Tibial nerve (tissue), 4 donors: Measurements from ENCODE around the gene LDHAL6A. TPM values are rescaled to one million over a fixed set of nuclear protein-coding genes. Genes with fewer than 3 reads are reported as not detected.

Experiments used
- DNase-seq, 2 donors: peaks; one replicate each; pipeline ENCODE4 v3.0.0-alpha.2; 2019; ENCODE audit warnings: low spot score in 2 of 2
- H3K27ac ChIP-seq, 4 donors: fragments of 200-600 bp; sonication (generic) in 3 of 4; one replicate each; pipeline ENCODE4 v1.5.1; 2017 to 2019; ENCODE audit warnings: mild to moderate bottlenecking in 1 of 4
- H3K27me3 ChIP-seq, 2 donors: fragments of 200-600 bp; sonication (generic) in 1 of 2; one replicate each; pipeline versions ENCODE4 v1.5.1 to v1.6.0; 2017 to 2019
- H3K36me3 ChIP-seq, 3 donors: fragments of 200-600 bp; sonication (generic); one replicate each; pipeline ENCODE4 v1.5.1; 2018 to 2019
- H3K4me1 ChIP-seq, 4 donors: fragments of 200-600 bp; sonication (generic) in 3 of 4; one replicate each; pipeline ENCODE4 v1.5.1; 2017 to 2019
- H3K4me3 ChIP-seq, 4 donors: fragments of 200-600 bp; sonication (generic) in 3 of 4; one replicate each; pipeline ENCODE4 v1.5.1; 2017 to 2019; ENCODE audit warnings: mild to moderate bottlenecking in 1 of 4, moderate library complexity in 1 of 4
- H3K9me3 ChIP-seq, 4 donors: fragments of 200-600 bp; sonication (generic) in 3 of 4; one replicate each; pipeline ENCODE4 v1.5.1; 2017 to 2019
- EP300 ChIP-seq, 2 donors: sonication (generic); formaldehyde crosslinking; IDR thresholded peaks; one replicate each; pipeline ENCODE4 v1.6.1; 2017; ENCODE audit warnings: antibody characterized with exemption in 2 of 2, mild to moderate bottlenecking in 1 of 2
- POLR2A ChIP-seq, 2 donors: fragments of 450-650 bp; IDR thresholded peaks; one replicate each; pipeline ENCODE4 v1.6.1; 2017; ENCODE audit warnings: antibody characterized with exemption in 2 of 2, mild to moderate bottlenecking in 2 of 2, moderate library complexity in 2 of 2
- WGBS, 2 donors: methylation state at CpG; one replicate each; pipeline ENCODE4 v1.1.5; 2018; 5-methylcytosine and 5-hydroxymethylcytosine counted together
- total RNA-seq, 4 donors: library from RNA; depleted of rRNA; stranded (reverse); fragments of >200 nt; gene quantifications; one replicate each; pipeline ENCODE4 v1.1.0, GENCODE V29; 2016
- TF ChIP-seq, protein P1 (sequence below), 5 experiments: fragments of 200-600 bp in 3 of 5; fragments of 450-650 bp in 2 of 5; sonication (generic) in 3 of 5; IDR thresholded peaks; one replicate each; pipeline ENCODE4 v1.5.1; 2016 to 2019; ENCODE audit warnings: antibody characterized with exemption in 5 of 5, mild to moderate bottlenecking in 3 of 5, moderate library complexity in 2 of 5

LDHAL6A gene
- total RNA-seq, 4 donors from 2014 or later, result not detected

DNA sequence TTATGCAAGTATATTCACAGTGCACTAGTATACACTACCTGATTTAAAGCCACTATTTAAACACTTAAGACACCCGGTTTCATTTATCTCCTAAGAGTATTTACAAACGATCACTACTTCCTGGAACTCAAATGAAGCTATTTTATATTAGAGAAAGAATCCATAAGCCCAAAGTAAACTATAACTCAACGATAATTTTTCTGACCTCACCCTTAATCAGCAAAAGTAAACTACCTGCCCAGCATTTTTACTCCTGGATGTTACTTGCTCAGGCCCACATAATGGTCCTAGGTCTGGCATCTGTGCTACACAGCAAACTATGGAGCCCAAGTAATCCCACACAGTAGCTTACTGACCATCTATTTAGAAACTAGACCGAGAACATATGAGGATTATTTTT, 37.7 kb downstream of the LDHAL6A start:
- Histone ChIP-seq H3K27ac (no peak overlapping the region), H3K4me3 (no peak overlapping the region), H3K27me3 (no peaks in the 10 kb centered on the region), H3K36me3 (peaks cover 0 to 68% (median 2%) of the 10 kb centered on the region in 3 donors), H3K9me3 (no peaks in the 10 kb centered on the region), H3K4me1 (no peaks in the 10 kb centered on the region)
- DNase-seq, result no peak
- TF ChIP-seq, protein P1, sequence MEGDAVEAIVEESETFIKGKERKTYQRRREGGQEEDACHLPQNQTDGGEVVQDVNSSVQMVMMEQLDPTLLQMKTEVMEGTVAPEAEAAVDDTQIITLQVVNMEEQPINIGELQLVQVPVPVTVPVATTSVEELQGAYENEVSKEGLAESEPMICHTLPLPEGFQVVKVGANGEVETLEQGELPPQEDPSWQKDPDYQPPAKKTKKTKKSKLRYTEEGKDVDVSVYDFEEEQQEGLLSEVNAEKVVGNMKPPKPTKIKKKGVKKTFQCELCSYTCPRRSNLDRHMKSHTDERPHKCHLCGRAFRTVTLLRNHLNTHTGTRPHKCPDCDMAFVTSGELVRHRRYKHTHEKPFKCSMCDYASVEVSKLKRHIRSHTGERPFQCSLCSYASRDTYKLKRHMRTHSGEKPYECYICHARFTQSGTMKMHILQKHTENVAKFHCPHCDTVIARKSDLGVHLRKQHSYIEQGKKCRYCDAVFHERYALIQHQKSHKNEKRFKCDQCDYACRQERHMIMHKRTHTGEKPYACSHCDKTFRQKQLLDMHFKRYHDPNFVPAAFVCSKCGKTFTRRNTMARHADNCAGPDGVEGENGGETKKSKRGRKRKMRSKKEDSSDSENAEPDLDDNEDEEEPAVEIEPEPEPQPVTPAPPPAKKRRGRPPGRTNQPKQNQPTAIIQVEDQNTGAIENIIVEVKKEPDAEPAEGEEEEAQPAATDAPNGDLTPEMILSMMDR (IDR thresholded peaks at IDR 0.05), result no peak
- TF ChIP-seq POLR2A (IDR thresholded peaks at IDR 0.05) (no peak), EP300 (IDR thresholded peaks at IDR 0.05) (no peak)
- WGBS, 2 donors, result 85 to 88% methylated on average over 4 of the region's 4 CpGs

DNA sequence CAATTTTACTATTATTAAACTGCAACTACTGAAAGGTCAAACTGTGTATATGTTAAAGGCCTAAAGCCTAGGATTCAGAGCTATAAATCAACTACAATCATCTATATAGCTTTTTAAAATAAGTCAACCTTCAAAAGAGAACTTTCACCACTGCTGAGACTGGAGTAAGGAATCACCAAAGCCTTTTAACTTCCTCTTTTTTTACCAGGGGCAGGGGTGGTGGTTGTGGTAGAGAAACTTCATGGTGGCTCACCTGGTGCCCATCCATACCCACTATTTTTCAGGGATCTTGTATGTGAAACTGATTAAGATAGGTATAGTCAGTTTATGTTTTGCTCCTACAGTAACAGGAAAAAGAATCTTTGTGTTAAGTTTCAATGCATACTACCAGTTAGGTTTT, 39.6 kb downstream of the LDHAL6A start:
- peaks cover 0 to 75% (median 2%) of the 10 kb centered on the region in 3 donors for H3K36me3 ChIP-seq
- H3K9me3 ChIP-seq, result no peaks in the 10 kb centered on the region
- no peak overlapping the region for H3K4me3 ChIP-seq
- DNase-seq, result no peak
- H3K27ac ChIP-seq, result no peak overlapping the region
- TF ChIP-seq, protein P1 (IDR thresholded peaks at IDR 0.05), result no peak
- TF ChIP-seq EP300 (IDR thresholded peaks at IDR 0.05) (no peak), POLR2A (IDR thresholded peaks at IDR 0.05) (no peak)
- H3K4me1 ChIP-seq, result no peaks in the 10 kb centered on the region
- H3K27me3 ChIP-seq, result no peaks in the 10 kb centered on the region

DNA sequence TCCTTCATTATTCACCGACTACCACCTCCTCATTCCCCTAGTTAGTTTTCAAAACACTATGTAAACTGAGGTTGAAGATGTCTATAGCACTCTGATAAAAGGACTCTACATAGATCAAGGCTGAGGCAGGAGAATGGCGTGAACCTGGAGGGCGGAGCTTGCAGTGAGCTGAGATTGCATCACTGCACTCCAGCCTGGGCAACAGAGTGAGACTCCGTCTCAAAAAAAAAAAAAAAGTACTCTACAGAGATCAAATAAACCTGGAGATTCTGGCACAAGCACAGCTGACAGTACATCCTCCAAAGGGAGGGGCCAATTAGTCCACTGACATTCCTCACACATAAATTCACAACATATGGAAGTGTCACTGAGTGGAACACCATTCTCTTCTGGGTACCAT, 40.0 kb downstream of the LDHAL6A start:
- no peaks in the 10 kb centered on the region for H3K4me1 ChIP-seq
- peaks cover 0 to 75% (median 2%) of the 10 kb centered on the region in 3 donors for H3K36me3 ChIP-seq
- H3K27ac ChIP-seq, result no peak overlapping the region
- WGBS, 2 donors, result 90 to 91% methylated on average over 4 of the region's 4 CpGs
- TF ChIP-seq POLR2A (IDR thresholded peaks at IDR 0.05), result no peak
- TF ChIP-seq, protein P1 (IDR thresholded peaks at IDR 0.05), result no peak
- no peak for TF ChIP-seq EP300 (IDR thresholded peaks at IDR 0.05)
- H3K4me3 ChIP-seq, result no peak overlapping the region
- H3K27me3 ChIP-seq, result no peaks in the 10 kb centered on the region
- no peaks in the 10 kb centered on the region for H3K9me3 ChIP-seq
- DNase-seq, result no peak

DNA sequence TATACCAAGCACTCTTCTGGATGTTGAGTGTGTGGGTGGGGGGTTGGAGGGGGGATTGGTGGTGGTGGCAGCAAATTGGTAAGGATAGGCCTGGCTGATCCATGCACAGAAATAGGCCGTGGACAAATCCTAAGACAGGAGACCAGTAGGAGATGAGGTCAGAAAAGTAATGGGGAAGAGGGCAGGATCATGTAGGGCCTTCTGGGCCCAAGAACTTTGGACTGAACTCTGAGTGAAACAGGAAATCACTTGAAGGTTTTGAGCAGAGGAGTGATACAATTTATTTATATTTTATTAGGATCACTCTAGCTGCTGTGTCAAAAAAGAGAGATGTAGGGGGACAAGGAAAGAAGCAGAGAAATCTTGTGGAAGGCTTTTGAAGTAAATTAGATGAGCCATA, 42.4 kb downstream of the LDHAL6A start:
- Histone ChIP-seq H3K27ac (no peak overlapping the region), H3K4me1 (no peaks in the 10 kb centered on the region), H3K27me3 (no peaks in the 10 kb centered on the region), H3K36me3 (peaks cover 4 to 84% (median 16%) of the 10 kb centered on the region in 3 donors), H3K4me3 (no peak overlapping the region), H3K9me3 (no peaks in the 10 kb centered on the region)
- no peak for DNase-seq
- TF ChIP-seq EP300 (IDR thresholded peaks at IDR 0.05) (no peak), POLR2A (IDR thresholded peaks at IDR 0.05) (no peak)
- TF ChIP-seq, protein P1 (IDR thresholded peaks at IDR 0.05), result no peak
- 84 to 96% methylated on average over 1 of the region's 1 CpG for WGBS, 2 donors

DNA sequence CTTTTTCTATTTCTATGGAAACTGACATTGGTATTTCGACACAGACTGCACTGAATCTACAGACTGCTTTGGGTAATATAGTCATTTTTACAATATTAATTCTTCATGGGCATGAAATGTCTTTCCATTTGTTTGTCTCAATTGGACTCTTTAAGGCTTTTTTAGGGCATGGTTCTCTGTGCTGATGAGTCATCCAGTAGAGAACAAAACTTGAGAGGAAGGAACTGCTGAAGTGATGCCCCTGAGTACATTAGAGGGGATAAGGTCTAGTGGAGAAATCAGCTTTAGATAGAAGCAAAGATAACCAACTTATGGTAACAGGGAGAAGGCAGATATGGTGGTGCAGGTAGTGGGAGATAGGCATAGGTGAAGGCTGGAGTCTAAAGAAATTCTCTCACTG, 46.0 kb downstream of the LDHAL6A start:
- no peaks in the 10 kb centered on the region for H3K4me1 ChIP-seq
- peaks cover 4 to 86% (median 18%) of the 10 kb centered on the region in 3 donors for H3K36me3 ChIP-seq
- H3K27me3 ChIP-seq, result no peaks in the 10 kb centered on the region
- TF ChIP-seq, protein P1 (IDR thresholded peaks at IDR 0.05), result no peak
- TF ChIP-seq EP300 (IDR thresholded peaks at IDR 0.05) (no peak), POLR2A (IDR thresholded peaks at IDR 0.05) (no peak)
- 100% methylated on average over 1 of the region's 1 CpG for WGBS, 2 donors
- DNase-seq, result no peak
- H3K9me3 ChIP-seq, result no peaks in the 10 kb centered on the region
- no peak overlapping the region for H3K4me3 ChIP-seq
- no peak overlapping the region for H3K27ac ChIP-seq
